NT2/D1 (cell line): Measurements from ENCODE around the gene APOO.

ENCODE experiments used
- YY1 ChIP-seq: IDR thresholded peaks from 2 replicates; pipeline ENCODE4 v1.6.1; 2011; ENCODE audit not compliant: insufficient read length, insufficient read depth
- ZNF274 ChIP-seq: IDR thresholded peaks from 2 replicates; pipeline ENCODE4 v1.6.1; 2011; ENCODE audit warnings: mild to moderate bottlenecking, low read depth, low read length

DNA sequence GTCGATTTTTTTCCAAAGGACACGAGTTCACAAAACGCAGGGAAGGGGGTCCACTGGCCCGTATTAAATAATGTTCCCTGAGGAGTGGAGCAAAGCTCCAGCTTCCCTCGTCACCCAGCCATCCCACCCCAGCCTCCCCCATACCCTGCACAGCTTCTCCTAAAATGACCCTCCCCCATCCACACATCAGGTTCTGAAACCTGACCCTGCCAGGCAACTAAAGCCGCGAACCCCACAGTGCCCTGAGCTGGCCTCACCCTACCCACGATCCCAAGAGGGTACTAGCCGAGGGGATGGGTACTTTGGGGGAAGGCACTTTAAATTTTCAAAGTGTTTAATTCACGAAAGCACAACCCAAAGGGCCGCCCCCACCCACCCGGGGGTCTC lies 634 bp downstream of the APOO start:
- TF ChIP-seq ZNF274 (no peak), YY1 (no peak)
